Measurements from ENCODE around the gene ACAD8. TPM values are rescaled to one million over a fixed set of nuclear protein-coding genes. Genes with fewer than 3 reads are reported as not detected.

ACAD8 gene
- total and polyA plus RNA-seq, 2 of the 4 experiments (the other 2 are of a cell fraction): 11.1 to 21.2 TPM

- Histone ChIP-seq H2AK5ac (ENCODE audit: low read depth, low read length) (no peak overlapping the region), H2AFZ (replicated peaks; ENCODE audit: low read length, poor library complexity) (no peak overlapping the region), H3K79me1 (ENCODE audit: low read depth in 1 of 2, low read length in 2 of 2) (no peaks in the 10 kb centered on the region), H3K23ac (ENCODE audit: low read depth, low read length) (no peak overlapping the region), H3K27ac (ENCODE audit: insufficient read depth, low read length) (no peak overlapping the region), H4K8ac (ENCODE audit: low read depth in 2 of 2, low read length in 2 of 2) (no peak overlapping the region), H3K36me3 (ENCODE audit: control insufficient read depth, insufficient read depth, low read length) (no peaks in the 10 kb centered on the region), H2BK15ac (ENCODE audit: low read depth, low read length) (no peak overlapping the region), H3K4me3 (ENCODE audit: insufficient read depth, low read depth, low read length) (no peak overlapping the region), H3K9me1 (ENCODE audit: insufficient read depth, low read length) (no peaks in the 10 kb centered on the region), H3K4ac (ENCODE audit: low read depth, low read length) (no peak overlapping the region), H3K9me3 (ENCODE audit: control insufficient read depth, insufficient read depth, low read length) (no peaks in the 10 kb centered on the region), H3K14ac (replicated peaks; ENCODE audit: low read depth, low read length) (no peak overlapping the region), H2AK9ac (replicated peaks; ENCODE audit: low read depth, low read length, poor library complexity) (no peak overlapping the region), H3K18ac (ENCODE audit: low read depth, low read length) (no peak overlapping the region), H3K4me1 (ENCODE audit: control insufficient read depth, insufficient read depth, low read length) (peaks cover 1% of the 10 kb centered on the region; the same call in 1 of the 2 replicates), H4K91ac (ENCODE audit: insufficient read depth, low read depth, low read length) (no peak overlapping the region), H3K9ac (ENCODE audit: low read depth, low read length) (no peak overlapping the region), H4K20me1 (ENCODE audit: insufficient read depth, low read length) (no peaks in the 10 kb centered on the region), H3K27me3 (ENCODE audit: control insufficient read depth, insufficient read depth, low read length) (peaks cover 59% of the 10 kb centered on the region), H4K5ac (ENCODE audit: low read depth, low read length) (no peak overlapping the region), H3K4me2 (ENCODE audit: low read depth, low read length) (no peak overlapping the region), H2BK120ac (ENCODE audit: low read depth, low read length) (no peak overlapping the region), H2BK20ac (ENCODE audit: low read depth, low read length) (no peak overlapping the region), H2BK5ac (ENCODE audit: low read depth, low read length, poor library complexity, severe bottlenecking) (no peak overlapping the region), H3K56ac (ENCODE audit: extremely low read depth, insufficient read depth, low read length) (no peak overlapping the region)
- TF ChIP-seq RFX5 (IDR thresholded peaks at IDR 0.05; ENCODE audit: low read depth, low read length): no peak
- no peak for TF ChIP-seq CHD1 (IDR thresholded peaks at IDR 0.05; ENCODE audit: low read depth, low read length)
- TF ChIP-seq CEBPB (IDR thresholded peaks at IDR 0.05; ENCODE audit: low read depth, low read length): peak; percentile 67
- TF ChIP-seq SMC3 (IDR thresholded peaks at IDR 0.05; ENCODE audit: low read depth, low read length): no peak
- intact Hi-C loops (cut with micrococcal nuclease) (no loop called here), in situ Hi-C loops (cut with MboI; ENCODE audit: low sequenced_read_pairs) (no loop called here), dilution Hi-C loops (cut with HindIII; ENCODE audit: low sequenced_read_pairs, unreplicated experiment) (no loop called here)
- no TSS peak for BruUV-seq (replicated peaks)
- DNase-seq: peak; percentile 61
- ATAC-seq (ENCODE audit: low read depth): peak; percentile 41; the same call in 1 of the 2 replicates
- POLR2A ChIA-PET (ENCODE audit: unreplicated experiment): no interaction called here
- no CpG with 5 or more reads among the region's 18 CpGs for WGBS, 2 experiments (ENCODE audit: extremely low coverage in 2 of 2, insufficient read length in 1 of 2)
- CTCF ChIA-PET: no interaction called here
Observed at GRCh38 chr11:134272381-134273316, 19.3 kb downstream of the ACAD8 start.

Data from IMR-90 (cell line).